ENCODE data around the gene GPR141.

The GPR141 gene

DNA sequence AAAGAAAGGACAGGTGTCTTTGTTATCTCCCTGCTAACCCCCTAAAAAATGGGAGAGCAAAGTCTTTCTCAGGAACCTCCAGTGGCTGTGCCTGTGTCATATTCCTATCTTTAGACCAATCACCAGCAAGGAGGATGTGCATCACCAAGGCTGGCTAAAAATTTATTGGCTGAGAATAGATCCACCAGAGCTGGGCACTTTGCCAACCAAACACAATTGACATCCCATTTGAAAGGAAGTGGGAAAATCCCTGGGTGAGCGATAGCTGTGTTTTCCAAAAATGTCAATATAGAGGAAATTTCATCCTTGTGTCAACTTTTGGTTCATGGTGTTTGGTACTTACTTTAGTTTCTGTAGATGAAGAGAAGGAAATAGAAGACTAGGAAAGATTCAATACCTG is 13.1 kb upstream of the GPR141 start:
- no peak for DNase-seq (ENCODE audit: low read depth, low spot score)
- Histone ChIP-seq H3K4me3 (ENCODE audit: insufficient read length, low read depth) (no peak overlapping the region), H3K9ac (ENCODE audit: insufficient read length, low read depth) (no peak overlapping the region), H3K27me3 (ENCODE audit: insufficient read depth, insufficient read length) (no peaks in the 10 kb centered on the region), H3K9me3 (ENCODE audit: insufficient read depth, low read length) (no peaks in the 10 kb centered on the region), H3K36me3 (ENCODE audit: insufficient read depth, insufficient read length, low read length) (no peaks in the 10 kb centered on the region), H3K4me1 (ENCODE audit: insufficient read depth, insufficient read length) (no peaks in the 10 kb centered on the region)
- TF ChIP-seq YY1 (IDR thresholded peaks at IDR 0.05; ENCODE audit: insufficient read depth, insufficient read length) (no peak), ZNF274 (IDR thresholded peaks at IDR 0.05; ENCODE audit: low read depth, low read length) (no peak), SUZ12 (IDR thresholded peaks at IDR 0.05; ENCODE audit: extremely low read depth, insufficient read depth, insufficient read length) (no peak)

DNA sequence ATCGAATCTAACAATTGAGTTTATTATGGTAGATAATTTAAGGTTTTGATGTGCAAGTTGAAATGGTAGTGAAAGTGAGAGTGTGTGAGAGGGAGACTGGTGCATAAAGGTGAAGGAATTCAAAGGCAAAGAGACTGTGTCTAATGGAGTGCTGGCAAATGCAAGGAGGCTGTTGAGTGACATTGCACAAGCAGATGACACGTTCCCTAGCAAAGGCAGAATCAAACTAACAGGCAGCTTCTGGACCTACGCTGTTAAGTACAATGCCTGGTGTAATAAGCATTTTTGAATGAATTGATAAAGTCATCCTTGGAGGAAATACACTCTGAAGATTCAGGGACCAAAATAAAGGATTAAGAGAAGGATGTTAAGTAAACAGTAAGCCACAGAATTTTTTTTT is 11.7 kb upstream of the GPR141 start:
- H3K27me3 ChIP-seq (ENCODE audit: insufficient read depth, insufficient read length) = no peaks in the 10 kb centered on the region
- H3K4me3 ChIP-seq (ENCODE audit: insufficient read length, low read depth) = no peak overlapping the region
- TF ChIP-seq SUZ12 (IDR thresholded peaks at IDR 0.05; ENCODE audit: extremely low read depth, insufficient read depth, insufficient read length) (no peak), ZNF274 (IDR thresholded peaks at IDR 0.05; ENCODE audit: low read depth, low read length) (no peak), YY1 (IDR thresholded peaks at IDR 0.05; ENCODE audit: insufficient read depth, insufficient read length) (no peak)
- no peak overlapping the region for H3K9ac ChIP-seq (ENCODE audit: insufficient read length, low read depth)
- H3K4me1 ChIP-seq (ENCODE audit: insufficient read depth, insufficient read length) = no peaks in the 10 kb centered on the region
- DNase-seq (ENCODE audit: low read depth, low spot score) = no peak
- H3K9me3 ChIP-seq (ENCODE audit: insufficient read depth, low read length) = no peaks in the 10 kb centered on the region
- no peaks in the 10 kb centered on the region for H3K36me3 ChIP-seq (ENCODE audit: insufficient read depth, insufficient read length, low read length)

DNA sequence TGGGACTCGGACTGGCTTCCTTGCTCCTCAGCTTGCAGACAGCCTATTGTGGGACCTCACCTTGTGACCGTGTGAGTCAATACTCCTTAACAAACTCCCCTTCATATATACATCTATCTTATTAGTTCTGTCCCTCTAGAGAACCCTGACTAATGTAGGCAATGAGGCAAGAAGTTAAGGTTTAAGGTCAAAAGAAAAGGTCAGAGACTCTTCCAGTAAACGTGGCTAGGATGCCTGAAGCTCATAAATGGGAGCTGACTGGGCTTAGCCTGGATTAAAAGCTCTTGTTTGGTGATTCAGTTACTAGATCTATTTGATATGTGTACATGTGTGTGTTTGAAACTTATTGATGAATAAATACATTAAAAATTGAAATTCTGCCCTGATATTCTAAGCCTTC is 10.6 kb upstream of the GPR141 start:
- Histone ChIP-seq H3K9me3 (ENCODE audit: insufficient read depth, low read length) (no peaks in the 10 kb centered on the region), H3K27me3 (ENCODE audit: insufficient read depth, insufficient read length) (no peaks in the 10 kb centered on the region), H3K4me1 (ENCODE audit: insufficient read depth, insufficient read length) (no peaks in the 10 kb centered on the region), H3K4me3 (ENCODE audit: insufficient read length, low read depth) (no peak overlapping the region), H3K9ac (ENCODE audit: insufficient read length, low read depth) (no peak overlapping the region), H3K36me3 (ENCODE audit: insufficient read depth, insufficient read length, low read length) (no peaks in the 10 kb centered on the region)
- TF ChIP-seq ZNF274 (IDR thresholded peaks at IDR 0.05; ENCODE audit: low read depth, low read length) (no peak), YY1 (IDR thresholded peaks at IDR 0.05; ENCODE audit: insufficient read depth, insufficient read length) (no peak), SUZ12 (IDR thresholded peaks at IDR 0.05; ENCODE audit: extremely low read depth, insufficient read depth, insufficient read length) (no peak)
- no peak for DNase-seq (ENCODE audit: low read depth, low spot score)

DNA sequence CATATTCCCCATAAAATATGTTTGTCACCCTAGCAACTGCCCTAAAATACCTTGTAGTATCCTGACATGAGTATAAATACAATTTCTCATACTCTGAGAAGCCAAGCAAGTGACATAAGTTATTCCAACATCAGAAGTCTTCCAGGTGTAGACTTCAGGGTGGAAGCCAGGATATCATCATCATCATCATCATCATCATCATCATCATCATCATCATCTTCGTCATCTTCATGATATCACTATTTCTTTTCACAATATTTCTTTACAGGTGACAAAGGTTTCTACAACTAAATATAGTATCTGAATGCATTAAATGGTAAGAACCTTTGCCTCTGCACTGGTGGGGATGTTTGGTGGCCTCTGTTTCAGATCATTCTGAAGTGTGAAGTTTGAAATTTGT is 10.0 kb upstream of the GPR141 start:
- Histone ChIP-seq H3K9ac (ENCODE audit: insufficient read length, low read depth) (no peak overlapping the region), H3K4me3 (ENCODE audit: insufficient read length, low read depth) (no peak overlapping the region), H3K4me1 (ENCODE audit: insufficient read depth, insufficient read length) (no peaks in the 10 kb centered on the region), H3K36me3 (ENCODE audit: insufficient read depth, insufficient read length, low read length) (no peaks in the 10 kb centered on the region), H3K27me3 (ENCODE audit: insufficient read depth, insufficient read length) (no peaks in the 10 kb centered on the region), H3K9me3 (ENCODE audit: insufficient read depth, low read length) (no peaks in the 10 kb centered on the region)
- TF ChIP-seq SUZ12 (IDR thresholded peaks at IDR 0.05; ENCODE audit: extremely low read depth, insufficient read depth, insufficient read length) (no peak), YY1 (IDR thresholded peaks at IDR 0.05; ENCODE audit: insufficient read depth, insufficient read length) (no peak), ZNF274 (IDR thresholded peaks at IDR 0.05; ENCODE audit: low read depth, low read length) (no peak)
- no peak for DNase-seq (ENCODE audit: low read depth, low spot score)

DNA sequence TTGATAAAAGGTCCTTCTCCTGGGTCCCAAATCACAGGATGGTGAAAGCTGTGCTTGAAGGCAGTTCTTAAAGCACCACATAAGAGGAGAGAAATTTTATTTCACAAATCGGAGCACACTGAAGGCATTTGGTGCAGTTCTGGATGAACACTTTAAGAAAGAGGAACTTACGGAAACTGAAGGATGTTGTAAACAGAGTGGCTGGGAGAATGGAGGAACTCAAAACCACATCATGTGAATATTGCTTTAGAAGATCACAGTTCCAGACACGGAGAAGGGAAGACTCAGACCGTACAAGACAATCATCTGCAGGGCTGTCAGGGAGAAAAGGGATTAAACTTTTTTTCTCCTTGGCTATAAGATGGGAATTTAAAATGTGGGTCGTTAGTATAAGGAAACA is 9.0 kb upstream of the GPR141 start:
- no peak for TF ChIP-seq SUZ12 (IDR thresholded peaks at IDR 0.05; ENCODE audit: extremely low read depth, insufficient read depth, insufficient read length)
- TF ChIP-seq ZNF274 (IDR thresholded peaks at IDR 0.05; ENCODE audit: low read depth, low read length) = no peak
- no peak for TF ChIP-seq YY1 (IDR thresholded peaks at IDR 0.05; ENCODE audit: insufficient read depth, insufficient read length)
- no peaks in the 10 kb centered on the region for H3K4me1 ChIP-seq (ENCODE audit: insufficient read depth, insufficient read length)
- H3K36me3 ChIP-seq (ENCODE audit: insufficient read depth, insufficient read length, low read length) = no peaks in the 10 kb centered on the region
- no peak overlapping the region for H3K4me3 ChIP-seq (ENCODE audit: insufficient read length, low read depth)
- H3K27me3 ChIP-seq (ENCODE audit: insufficient read depth, insufficient read length) = no peaks in the 10 kb centered on the region
- H3K9ac ChIP-seq (ENCODE audit: insufficient read length, low read depth) = no peak overlapping the region
- no peak for DNase-seq (ENCODE audit: low read depth, low spot score)
- H3K9me3 ChIP-seq (ENCODE audit: insufficient read depth, low read length) = no peaks in the 10 kb centered on the region

DNA sequence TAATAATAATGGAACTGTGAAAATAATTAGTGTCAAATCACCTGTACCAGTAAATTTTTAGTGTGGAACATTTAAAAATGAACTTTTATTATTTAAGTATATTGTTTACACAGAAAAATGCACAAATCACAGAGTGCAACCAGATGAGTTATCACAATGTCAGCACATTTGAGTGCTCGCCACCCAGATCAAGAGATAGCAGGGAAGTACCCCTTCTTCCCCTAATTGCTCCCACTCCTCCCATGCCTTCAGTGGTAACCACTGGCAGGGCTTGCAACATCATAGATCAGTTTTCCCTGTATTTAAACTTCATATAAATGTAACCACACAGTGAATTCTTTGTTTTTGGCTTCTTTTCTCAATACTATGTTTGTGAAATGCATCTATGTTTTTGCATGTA is 7.8 kb upstream of the GPR141 start:
- Histone ChIP-seq H3K27me3 (ENCODE audit: insufficient read depth, insufficient read length) (no peaks in the 10 kb centered on the region), H3K9me3 (ENCODE audit: insufficient read depth, low read length) (no peaks in the 10 kb centered on the region), H3K36me3 (ENCODE audit: insufficient read depth, insufficient read length, low read length) (no peaks in the 10 kb centered on the region), H3K9ac (ENCODE audit: insufficient read length, low read depth) (no peak overlapping the region), H3K4me3 (ENCODE audit: insufficient read length, low read depth) (no peak overlapping the region), H3K4me1 (ENCODE audit: insufficient read depth, insufficient read length) (no peaks in the 10 kb centered on the region)
- no peak for DNase-seq (ENCODE audit: low read depth, low spot score)
- TF ChIP-seq ZNF274 (IDR thresholded peaks at IDR 0.05; ENCODE audit: low read depth, low read length) (no peak), SUZ12 (IDR thresholded peaks at IDR 0.05; ENCODE audit: extremely low read depth, insufficient read depth, insufficient read length) (no peak), YY1 (IDR thresholded peaks at IDR 0.05; ENCODE audit: insufficient read depth, insufficient read length) (no peak)

DNA sequence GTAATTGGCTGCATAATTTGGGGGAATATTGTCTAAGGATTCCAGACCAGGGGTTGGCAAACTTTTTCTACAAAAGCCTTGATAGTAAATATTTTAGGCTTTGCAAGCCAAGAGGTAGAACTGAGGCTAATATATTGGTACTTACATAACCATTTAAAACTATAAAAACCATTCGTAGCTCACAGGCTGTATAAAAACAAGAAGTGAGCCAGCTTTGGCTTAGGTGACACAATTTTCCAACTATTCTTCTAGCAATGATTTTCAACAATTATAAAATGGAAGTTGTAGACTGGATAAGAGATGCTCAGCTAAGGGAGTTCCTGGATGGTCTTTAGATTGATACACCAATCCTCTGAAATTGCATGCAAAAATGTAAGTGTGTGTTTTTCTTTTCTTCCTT is 1.4 kb downstream of the GPR141 start:
- DNase-seq (ENCODE audit: low read depth, low spot score) = no peak
- Histone ChIP-seq H3K9me3 (ENCODE audit: insufficient read depth, low read length) (no peaks in the 10 kb centered on the region), H3K9ac (ENCODE audit: insufficient read length, low read depth) (no peak overlapping the region), H3K27me3 (ENCODE audit: insufficient read depth, insufficient read length) (no peaks in the 10 kb centered on the region), H3K36me3 (ENCODE audit: insufficient read depth, insufficient read length, low read length) (no peaks in the 10 kb centered on the region), H3K4me1 (ENCODE audit: insufficient read depth, insufficient read length) (no peaks in the 10 kb centered on the region), H3K4me3 (ENCODE audit: insufficient read length, low read depth) (no peak overlapping the region)
- no peak for TF ChIP-seq YY1 (IDR thresholded peaks at IDR 0.05; ENCODE audit: insufficient read depth, insufficient read length)
- TF ChIP-seq SUZ12 (IDR thresholded peaks at IDR 0.05; ENCODE audit: extremely low read depth, insufficient read depth, insufficient read length) = no peak
- no peak for TF ChIP-seq ZNF274 (IDR thresholded peaks at IDR 0.05; ENCODE audit: low read depth, low read length)

All from NT2/D1 (cell line).